Stimulated activated CD8-positive, alpha-beta memory T cell treated with anti-CD3 and anti-CD28 coated beads, Interleukin-4, amount 100 ng/mL, for 1 hour (primary cell): ENCODE results near the gene CNTROB.

Experiments used
- DNase-seq, 2 donors: peaks; one replicate each; pipeline ENCODE4 v3.0.0-alpha.2; 2020; ENCODE audit warnings: low read depth in 2 of 2, low spot score in 1 of 2

The CNTROB gene

DNA sequence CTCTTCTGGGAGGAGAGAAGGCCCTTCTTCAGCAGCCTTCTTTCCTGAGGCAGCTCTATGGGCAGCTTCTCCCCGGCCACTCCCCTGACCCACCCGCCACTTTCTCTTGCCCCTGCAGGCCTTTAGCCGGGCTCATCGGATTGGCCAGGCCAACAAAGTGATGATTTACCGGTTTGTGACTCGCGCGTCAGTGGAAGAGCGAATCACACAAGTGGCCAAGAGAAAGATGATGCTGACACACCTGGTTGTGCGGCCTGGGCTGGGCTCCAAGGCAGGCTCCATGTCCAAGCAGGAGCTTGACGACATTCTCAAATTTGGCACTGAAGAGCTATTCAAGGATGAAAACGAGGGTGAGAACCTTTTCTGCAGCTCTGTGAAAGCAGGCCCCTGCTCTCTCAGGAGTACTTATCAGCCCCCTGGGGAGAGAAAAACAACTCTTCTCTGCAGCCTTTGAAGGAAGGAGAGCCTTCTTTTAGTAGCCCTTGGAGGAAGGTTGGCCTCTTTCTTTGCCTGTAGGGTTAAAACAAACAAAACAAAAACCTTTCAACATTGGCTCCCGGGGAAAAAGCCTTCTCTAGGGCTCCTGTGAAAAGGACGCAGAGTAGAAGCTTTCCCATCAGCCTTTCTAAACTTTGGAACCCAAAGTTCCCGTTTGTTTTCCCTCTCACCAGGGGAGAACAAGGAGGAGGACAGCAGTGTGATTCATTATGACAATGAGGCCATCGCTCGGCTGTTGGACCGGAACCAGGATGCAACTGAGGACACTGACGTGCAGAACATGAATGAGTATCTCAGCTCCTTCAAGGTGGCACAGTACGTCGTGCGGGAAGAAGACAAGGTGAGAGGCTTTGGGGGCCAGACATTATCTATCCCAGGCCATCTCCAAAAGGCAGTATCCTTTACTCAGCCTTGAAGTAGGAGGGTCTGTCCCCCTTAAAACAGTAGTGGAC lies 28.6 kb upstream of the CNTROB start:
- no peak for DNase-seq

- no peak for DNase-seq
These were observed 22.9 kb upstream of the CNTROB start for GRCh38 chr17:7909089-7909488.

DNA sequence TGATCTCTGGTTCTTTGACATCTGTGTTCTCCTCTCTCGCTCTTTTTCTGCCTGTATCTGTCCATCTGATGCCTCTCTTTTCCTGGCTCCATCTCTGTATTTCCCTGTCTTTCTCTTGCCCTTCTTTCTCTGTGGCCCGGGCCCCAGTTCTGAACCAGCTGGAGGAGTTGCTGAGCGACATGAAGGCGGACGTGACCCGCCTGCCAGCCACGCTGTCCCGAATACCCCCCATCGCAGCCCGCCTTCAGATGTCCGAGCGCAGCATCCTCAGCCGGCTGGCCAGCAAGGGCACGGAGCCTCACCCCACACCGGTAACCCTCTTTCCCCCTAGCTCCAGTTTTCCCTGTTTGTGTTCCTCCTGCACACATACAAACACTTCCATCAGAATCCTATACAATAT lies 21.7 kb upstream of the CNTROB start:
- no peak for DNase-seq

- DNase-seq = no peak
These were observed 21.3 kb upstream of the CNTROB start for GRCh38 chr17:7910711-7911110.

DNA sequence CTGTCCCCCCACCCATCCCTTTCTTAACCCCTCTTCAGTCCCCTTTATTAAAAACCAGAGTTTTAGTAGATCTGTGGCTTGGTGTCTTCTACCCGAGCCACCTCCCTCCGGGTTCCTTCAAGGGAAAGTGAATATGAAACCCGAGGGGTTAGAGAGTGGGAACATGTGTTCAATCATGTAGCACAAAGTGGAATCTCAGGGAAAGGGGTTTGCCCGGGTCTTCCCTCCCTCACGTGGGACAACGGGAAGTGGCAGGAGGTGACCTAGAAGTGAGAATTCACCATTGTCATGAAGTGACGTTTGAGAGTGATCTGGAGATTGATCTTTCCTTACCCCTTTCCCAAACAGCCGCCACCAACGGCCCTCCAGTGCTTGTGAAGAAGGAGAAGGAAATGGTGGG lies 20.9 kb upstream of the CNTROB start:
- DNase-seq = no peak

DNA sequence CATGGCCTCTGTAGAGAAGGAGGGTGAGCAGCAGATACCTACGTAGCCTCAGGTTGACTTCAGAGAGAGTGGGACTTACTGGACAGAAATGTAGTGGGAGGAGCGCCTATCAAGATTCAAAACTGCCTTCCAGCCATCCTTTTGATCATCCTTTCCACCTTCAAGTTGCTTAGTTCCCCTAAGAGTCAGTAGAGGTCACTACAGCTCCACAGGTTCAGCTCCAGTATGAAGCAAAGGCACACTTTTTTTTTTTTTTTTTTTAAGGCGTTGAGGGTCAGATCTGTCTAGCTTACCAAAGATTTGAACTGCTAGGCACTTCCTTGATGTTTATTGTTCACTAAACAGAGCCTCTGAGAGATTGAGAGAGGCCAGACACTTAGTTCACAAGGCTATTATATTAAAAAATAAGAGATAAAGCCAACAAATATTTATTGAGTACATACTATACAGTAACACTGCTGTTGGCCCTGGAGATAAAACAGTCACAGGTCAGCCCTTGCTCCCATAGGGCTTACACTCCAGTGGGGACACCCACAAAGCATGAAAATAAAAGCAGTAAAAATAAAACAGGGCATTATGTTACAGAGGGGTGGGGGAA lies 19.0 kb upstream of the CNTROB start:
- no peak for DNase-seq

- no peak for DNase-seq
These were observed 16.8 kb upstream of the CNTROB start for GRCh38 chr17:7915179-7915610.

DNA sequence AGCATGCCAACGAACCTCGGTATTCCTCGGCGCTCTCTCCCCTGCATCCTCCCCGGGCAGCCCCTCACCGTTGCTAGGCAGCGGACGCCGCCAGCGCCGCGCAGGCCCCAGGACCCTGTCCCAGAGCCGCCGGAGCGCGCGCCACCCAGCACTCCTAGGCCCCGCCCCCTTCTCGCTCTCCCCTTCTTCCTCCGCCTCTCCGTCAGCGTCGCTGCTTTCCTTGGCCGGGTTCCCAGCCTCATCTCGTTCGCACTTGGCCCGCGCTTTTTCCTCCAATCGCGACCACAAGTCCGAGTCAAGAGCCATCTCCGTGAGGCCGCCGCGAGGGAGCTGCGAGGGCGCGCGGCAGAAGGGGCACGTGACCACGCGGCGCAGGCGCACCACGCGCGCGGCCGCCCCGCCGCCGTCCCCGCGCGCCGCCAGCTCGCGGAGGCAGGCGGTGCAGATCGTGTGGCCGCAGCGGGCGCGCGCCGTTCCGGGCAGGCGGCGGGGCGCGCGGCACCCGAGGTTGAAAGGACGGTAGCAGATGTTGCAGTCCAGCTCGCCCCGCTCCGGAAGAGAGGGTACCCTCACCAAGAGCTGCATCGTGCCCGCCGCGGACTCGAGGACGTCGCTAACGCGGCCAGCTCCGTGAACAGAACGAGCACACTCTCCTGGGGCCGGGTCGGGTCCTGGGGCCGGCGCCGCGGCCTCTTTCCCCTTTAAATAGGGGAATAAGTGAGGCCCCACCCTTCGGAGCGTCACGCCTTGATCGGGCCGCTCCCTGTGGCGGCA lies 16.2 kb upstream of the CNTROB start, which contains the start of gene RNF227:
Gene RNF227, minus strand, starts transcription at position 679 of the 774 bp plus-strand sequence. Its CDS starts 94 bp downstream, at position 585.
- peak; percentile 58 to 62 for DNase-seq

DNA sequence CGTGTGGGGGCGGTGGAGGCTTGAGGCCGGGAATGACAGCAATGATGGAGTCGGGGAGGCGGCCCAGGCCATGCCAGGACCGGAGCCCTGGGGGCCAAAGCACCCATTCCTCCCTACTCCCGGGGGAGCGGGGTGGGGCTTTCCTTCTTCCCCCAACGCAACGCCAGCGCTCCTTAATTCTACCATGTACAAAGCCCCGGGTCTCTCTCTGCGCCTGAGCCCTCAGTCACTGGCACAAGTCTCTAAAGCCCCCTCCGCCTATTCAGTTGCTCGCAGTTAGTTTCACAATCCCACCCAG lies 15.7 kb upstream of the CNTROB start:
- no peak for DNase-seq

GRCh38 chr17:7916808-7917207 lies 15.2 kb upstream of the CNTROB start:
- DNase-seq = no peak

- DNase-seq = no peak
These were observed 9.6 kb upstream of the CNTROB start for GRCh38 chr17:7922269-7922844.

DNA sequence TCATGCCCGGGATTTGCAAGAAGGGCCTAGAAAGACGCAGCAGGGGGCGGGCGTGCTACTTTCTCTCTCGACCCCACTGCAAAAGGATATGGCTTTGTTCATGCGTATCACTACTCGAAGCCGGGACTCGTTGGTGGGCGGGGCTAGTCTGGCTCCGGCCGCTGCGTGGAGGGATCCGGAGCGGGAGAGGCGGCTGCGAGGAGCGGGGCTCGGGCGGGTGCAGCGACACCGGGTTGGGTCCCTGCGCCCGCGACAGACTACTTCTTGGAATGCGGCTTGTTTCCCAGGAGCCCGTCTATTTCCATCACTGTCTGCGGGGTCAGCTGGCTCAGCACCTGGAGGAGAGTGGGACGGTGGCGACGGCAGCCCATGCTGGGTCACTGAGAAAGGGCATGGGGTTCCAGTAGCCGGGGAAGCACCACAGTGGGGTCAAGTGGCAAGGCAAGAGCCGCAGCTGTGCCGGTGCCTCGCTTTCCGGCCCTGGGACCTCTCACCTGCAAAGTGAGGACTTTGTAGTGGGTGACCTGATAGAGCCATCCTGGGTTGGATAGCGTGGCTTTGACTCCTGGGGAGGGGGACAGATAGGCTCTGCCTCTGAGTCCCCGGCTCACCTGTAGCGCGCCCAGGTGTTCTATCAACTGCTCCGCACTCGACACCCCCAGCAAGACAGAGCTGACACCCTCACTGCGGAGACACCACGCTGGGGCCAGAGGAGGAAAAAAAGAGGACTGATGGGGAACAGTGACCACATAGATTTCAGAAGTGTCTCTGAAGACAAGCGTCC lies 9.0 kb upstream of the CNTROB start:
- DNase-seq = peak; percentile 55 to 68

DNA sequence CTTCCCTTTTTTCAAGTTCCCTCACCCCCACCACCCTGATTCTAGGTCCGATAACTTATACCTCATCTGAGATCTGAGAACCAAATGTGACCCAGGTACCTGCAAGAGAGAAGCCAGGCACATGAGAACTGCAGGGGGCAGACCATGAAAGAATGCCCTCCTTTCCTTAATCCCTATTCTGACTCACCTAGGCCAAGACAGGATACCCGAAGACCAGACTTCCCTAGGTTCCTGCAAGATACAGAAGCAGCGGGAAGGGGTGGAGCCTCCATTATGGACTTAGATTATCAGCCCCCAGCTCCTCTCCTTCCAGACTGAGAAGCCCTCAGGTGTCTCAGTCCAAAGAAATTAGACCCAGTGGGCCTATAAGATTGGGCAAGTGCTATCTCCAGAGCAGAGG lies 4.4 kb upstream of the CNTROB start:
- DNase-seq = no peak

GRCh38 chr17:7929158-7930023 lies 2.6 kb upstream of the CNTROB start, which contains the start of gene KCNAB3:
TSS of gene KCNAB3 (minus strand) at chr17:7929856. CDS start at chr17:7929435, 421 bp downstream.
- no peak for DNase-seq

DNA sequence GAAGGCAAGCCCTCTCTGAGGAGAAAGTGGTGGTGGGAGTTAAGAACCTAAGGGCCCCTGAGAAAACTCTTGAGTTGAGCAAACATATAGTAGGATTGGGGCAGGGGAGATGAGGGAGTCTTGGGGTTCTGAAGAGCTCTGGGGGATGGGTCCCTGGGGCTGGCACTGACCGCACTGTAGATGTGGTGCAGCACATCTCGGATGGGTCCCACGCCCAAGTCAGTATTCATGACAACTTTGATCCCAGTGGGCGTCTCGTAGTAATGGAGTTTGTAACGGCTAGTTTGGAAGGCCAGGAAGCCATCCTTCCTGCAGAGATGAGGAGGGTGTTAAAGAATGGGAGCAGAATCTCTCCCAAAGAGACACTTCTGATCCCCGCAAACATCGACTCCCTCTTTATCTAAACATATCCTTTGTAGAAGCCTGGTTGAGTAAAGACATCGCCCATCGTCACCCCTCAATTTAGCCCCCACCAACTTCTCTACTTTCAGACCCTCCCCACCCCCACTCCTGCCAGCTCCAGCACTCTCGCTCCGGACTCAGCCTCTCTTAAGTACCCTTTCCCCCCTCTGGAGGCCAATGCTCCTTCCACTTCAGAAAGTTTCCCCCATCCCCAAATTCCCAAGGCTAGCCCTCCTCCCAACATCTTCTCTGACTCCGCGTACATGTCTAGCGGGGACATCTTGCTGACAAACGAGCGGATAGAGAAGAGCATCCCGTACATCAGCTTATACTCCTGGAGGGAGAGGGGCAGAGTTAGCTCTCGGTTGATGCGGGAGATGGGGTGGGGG lies 970 bp upstream of the CNTROB start:
- DNase-seq = no peak

GRCh38 chr17:7932483-7932891 lies 481 bp downstream of the CNTROB start:
- no peak for DNase-seq

DNA sequence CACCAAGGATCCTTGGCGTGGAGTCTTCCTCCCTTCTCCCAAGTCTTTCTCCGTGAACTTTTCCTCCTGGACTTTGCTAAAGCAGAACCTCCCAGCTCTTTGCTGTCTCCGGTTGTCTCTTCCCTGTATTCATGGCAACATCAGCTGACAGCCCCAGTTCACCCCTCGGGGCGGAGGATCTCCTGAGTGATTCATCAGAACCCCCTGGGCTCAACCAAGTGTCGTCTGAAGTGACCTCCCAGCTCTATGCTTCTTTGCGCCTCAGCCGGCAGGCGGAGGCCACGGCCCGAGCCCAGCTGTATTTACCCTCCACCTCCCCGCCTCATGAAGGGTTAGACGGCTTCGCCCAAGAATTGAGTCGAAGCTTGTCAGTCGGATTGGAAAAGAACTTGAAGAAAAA lies 943 bp downstream of the CNTROB start:
- no peak for DNase-seq

DNA sequence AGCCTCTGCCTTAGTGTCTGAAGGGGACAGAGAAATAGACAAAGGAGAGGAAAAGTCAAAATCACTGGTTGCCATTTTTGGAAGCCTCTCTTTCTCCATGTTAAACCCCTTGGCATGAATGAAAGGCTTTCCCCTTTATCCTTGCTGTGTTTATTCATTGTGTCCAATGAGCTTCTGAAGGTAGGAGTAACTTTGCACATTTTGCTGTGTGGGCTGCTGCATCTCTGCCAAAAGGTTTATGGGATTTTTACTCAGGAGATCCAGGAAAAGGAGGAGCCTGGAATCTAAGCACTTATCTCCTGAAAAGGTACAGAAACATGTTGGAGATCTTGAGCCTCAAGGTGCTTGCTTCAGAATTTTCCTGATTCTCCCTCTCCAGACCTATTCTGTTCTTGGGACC lies 3.9 kb downstream of the CNTROB start:
- no peak for DNase-seq

DNA sequence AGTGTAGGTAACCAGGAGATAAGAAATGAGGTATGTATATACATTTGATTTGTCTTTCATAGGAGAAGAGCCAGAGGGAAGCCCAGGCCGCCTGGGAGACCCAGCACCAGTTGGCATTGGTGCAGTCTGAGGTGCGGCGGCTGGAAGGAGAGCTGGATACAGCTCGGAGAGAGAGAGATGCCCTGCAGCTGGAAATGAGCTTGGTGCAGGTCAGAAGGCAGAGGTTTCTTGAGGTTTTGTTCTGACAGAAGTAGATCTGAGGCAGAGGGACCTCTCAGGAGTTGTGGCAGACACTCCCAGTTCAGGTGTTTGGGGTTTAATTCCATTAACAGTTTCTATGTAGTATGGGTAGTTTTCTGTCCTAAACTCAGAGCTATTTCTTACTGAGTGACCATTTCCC lies 8.0 kb downstream of the CNTROB start:
- DNase-seq = no peak
